HepG2 (cell line): ENCODE measurements around the gene CTDSP1. TPM values are rescaled to one million over a fixed set of nuclear protein-coding genes. Genes with fewer than 3 reads are reported as not detected.
A peak's percentile ranks its signal among the peaks of the same experiment; 100 is the strongest.

Experiments used
- GATA4 ChIP-seq: sonication (generic); IDR thresholded peaks from 2 replicates; pipeline ENCODE4 v1.6.1; 2016; ENCODE audit warnings: antibody characterized with exemption, low read depth, borderline replicate concordance
- GFI1 ChIP-seq: sonication (generic); formaldehyde crosslinking; IDR thresholded peaks from 2 replicates; pipeline ENCODE4 v1.5.0; 2020; ENCODE audit warnings: missing genetic modification reagents, mild to moderate bottlenecking, borderline replicate concordance
- GTF3A ChIP-seq: sonication (generic); formaldehyde crosslinking; conservative IDR thresholded peaks from 2 replicates; pipeline ENCODE4 v1.4.0; 2020; ENCODE audit warnings: mild to moderate bottlenecking, missing genetic modification reagents
- MLXIP ChIP-seq: sonication (generic); formaldehyde crosslinking; IDR thresholded peaks from 2 replicates; pipeline ENCODE4 v1.9.0; 2021; ENCODE audit warnings: missing genetic modification reagents, borderline replicate concordance
- MXD3 ChIP-seq: IDR thresholded peaks from 2 replicates; pipeline ENCODE4 v1.6.1; 2016; ENCODE audit warnings: mild to moderate bottlenecking, missing biosample characterization, missing genetic modification reagents
- SATB2 ChIP-seq: sonication (generic); formaldehyde crosslinking; IDR thresholded peaks from 2 replicates; pipeline ENCODE4 v1.5.0; 2020; ENCODE audit warnings: missing genetic modification reagents
- SP4 ChIP-seq: sonication (generic); formaldehyde crosslinking; IDR thresholded peaks from 2 replicates; pipeline ENCODE4 v1.8.1; 2023; ENCODE audit warnings: mild to moderate bottlenecking, missing genetic modification reagents
- TERF1 ChIP-seq: sonication (generic); formaldehyde crosslinking; IDR thresholded peaks from 2 replicates; pipeline ENCODE4 v1.8.0; 2022; ENCODE audit warnings: mild to moderate bottlenecking, missing genetic modification reagents, moderate library complexity
- USF2 ChIP-seq, 2 experiments: sonication (generic) in 1 of 2; formaldehyde crosslinking in 1 of 2; IDR thresholded peaks; 2 replicates each; pipeline versions ENCODE4 v1.5.1 to v1.6.1; 2011 to 2020; ENCODE audit warnings: borderline replicate concordance in 1 of 2, low read depth in 1 of 2, low read length in 1 of 2, mild to moderate bottlenecking in 1 of 2, missing genetic modification reagents in 1 of 2, moderate library complexity in 1 of 2
- ZBTB43 ChIP-seq: sonication (generic); formaldehyde crosslinking; conservative IDR thresholded peaks from 2 replicates; pipeline ENCODE4 v1.4.0; 2020; ENCODE audit warnings: missing genetic modification reagents
- ZFX ChIP-seq: sonication (generic); formaldehyde crosslinking; IDR thresholded peaks from 2 replicates; pipeline ENCODE4 v1.4.0; 2020; ENCODE audit warnings: mild to moderate bottlenecking, low read depth, missing genetic modification reagents, moderate library complexity
- ZNF232 ChIP-seq: sonication (generic); formaldehyde crosslinking; IDR thresholded peaks from 2 replicates; pipeline ENCODE4 v1.4.0; 2020; ENCODE audit warnings: missing genetic modification reagents, borderline replicate concordance
- ZNF570 ChIP-seq: sonication (generic); formaldehyde crosslinking; IDR thresholded peaks from 2 replicates; pipeline ENCODE4 v1.4.0; 2020; ENCODE audit warnings: mild to moderate bottlenecking, missing genetic modification reagents, borderline replicate concordance
- ZNF615 ChIP-seq: sonication (generic); formaldehyde crosslinking; IDR thresholded peaks from 2 replicates; pipeline ENCODE4 v1.5.0; 2020; ENCODE audit warnings: mild to moderate bottlenecking, missing genetic modification reagents, borderline replicate concordance
- ZNF639 ChIP-seq: conservative IDR thresholded peaks from 2 replicates; pipeline ENCODE4 v1.6.1; 2018; ENCODE audit warnings: missing genetic modification reagents
- ZSCAN5A ChIP-seq: sonication (generic); formaldehyde crosslinking; IDR thresholded peaks from 2 replicates; pipeline ENCODE4 v1.8.0; 2022; ENCODE audit warnings: mild to moderate bottlenecking, missing genetic modification reagents, borderline replicate concordance
- polyA plus RNA-seq, 8 experiments: library from polyadenylated mRNA; depleted of rRNA in 3 of 8; stranded (reverse) in 7 of 8; unstranded in 1 of 8; fragments of >200 nt; fragmentation: Illumina TruSeq in 4 of 8; extraction: Trizol in 4 of 8; gene quantifications; 2 replicates each; pipeline versions ENCODE4 v1.2.1 to v1.2.3, GENCODE V29; 2011 to 2016; ENCODE audit warnings: low read depth in 4 of 8, missing spikeins in 1 of 8, mixed read lengths in 1 of 8; ENCODE audit not compliant: insufficient read depth in 1 of 8
- total RNA-seq, 5 experiments: library from RNA; depleted of rRNA; stranded (reverse); fragments of >200 nt; fragmentation: Illumina TruSeq; extraction: Trizol; gene quantifications; 2 replicates each; pipeline ENCODE4 v1.2.3, GENCODE V29; 2016; ENCODE audit warnings: low read depth in 1 of 5

CTDSP1 gene
- total and polyA plus RNA-seq, 2 of the 13 experiments (the other 11 are each of a cell fraction or from before 2014, with no cell fraction given): 91.0 to 268 TPM

GRCh38 chr2:218396688-218397462 is 2.8 kb upstream of the CTDSP1 start (continued):
- TF ChIP-seq GFI1 (CRISPR knock-in tag): no peak
- TF ChIP-seq SP4 (CRISPR knock-in tag): no peak
- TF ChIP-seq ZFX (CRISPR knock-in tag): no peak; the same call in 1 of the 2 replicates
- no peak for TF ChIP-seq ZSCAN5A (CRISPR knock-in tag)
- TF ChIP-seq GATA4: peak; percentile 37; the same call in 1 of the 2 replicates
- TF ChIP-seq ZNF615 (CRISPR knock-in tag): no peak
- TF ChIP-seq ZNF639 (CRISPR knock-in tag): peak; percentile 25; the same call in 1 of the 2 replicates
- no peak for TF ChIP-seq ZNF232 (CRISPR knock-in tag)
- TF ChIP-seq ZBTB43: no peak
- peak; percentile 64; the same call in 1 of the 2 replicates for TF ChIP-seq MXD3 (CRISPR knock-in tag)
- TF ChIP-seq ZNF570: no peak
- TF ChIP-seq USF2 (IDR thresholded peaks at IDR 0.05; ENCODE audit: low read depth, low read length): no peak
- no peak for TF ChIP-seq USF2 (CRISPR knock-in tag; IDR thresholded peaks at IDR 0.05; ENCODE audit: borderline replicate concordance)
- TF ChIP-seq MLXIP (CRISPR knock-in tag): no peak
- no peak for TF ChIP-seq TERF1
- TF ChIP-seq GTF3A: no peak
- 0 out of 2 replicates have a peak, but pooled peaks have one; percentile 3 for TF ChIP-seq SATB2 (CRISPR knock-in tag)
